HG03457 (cell line): ENCODE results near the gene CCDC57.

ENCODE experiments used
- ATAC-seq: cut with Tn5 transposase; IDR thresholded peaks from one replicate; pipeline ENCODE4 v1.9.1; 2021; ENCODE audit warnings: moderate number of reproducible peaks; ENCODE audit not compliant: unreplicated experiment

Gene CCDC57

DNA sequence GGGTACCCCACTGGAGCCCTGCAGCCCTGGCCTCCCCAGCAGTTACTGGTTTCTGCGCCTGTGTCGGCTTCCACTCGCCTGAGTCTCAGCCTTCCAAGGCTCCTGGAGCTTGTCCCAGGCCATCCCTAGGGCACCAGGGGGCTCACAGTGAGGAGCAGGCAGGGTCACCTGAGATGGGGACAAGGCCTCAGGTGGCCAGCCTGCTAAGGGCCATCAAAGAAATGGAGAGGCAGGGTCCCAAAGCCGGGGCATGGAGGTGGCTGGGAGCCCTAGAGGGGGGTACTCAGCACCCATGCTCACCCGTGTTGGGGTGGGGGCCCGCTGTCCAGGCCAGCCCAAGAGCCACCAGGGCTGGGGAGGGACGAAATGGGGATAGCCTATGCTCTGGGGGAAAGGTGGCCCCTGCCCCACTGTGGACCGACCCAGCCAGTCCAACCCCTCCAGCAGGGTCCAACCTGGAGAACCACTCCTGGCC, 115.9 kb downstream of the CCDC57 start:
- no peak for ATAC-seq

DNA sequence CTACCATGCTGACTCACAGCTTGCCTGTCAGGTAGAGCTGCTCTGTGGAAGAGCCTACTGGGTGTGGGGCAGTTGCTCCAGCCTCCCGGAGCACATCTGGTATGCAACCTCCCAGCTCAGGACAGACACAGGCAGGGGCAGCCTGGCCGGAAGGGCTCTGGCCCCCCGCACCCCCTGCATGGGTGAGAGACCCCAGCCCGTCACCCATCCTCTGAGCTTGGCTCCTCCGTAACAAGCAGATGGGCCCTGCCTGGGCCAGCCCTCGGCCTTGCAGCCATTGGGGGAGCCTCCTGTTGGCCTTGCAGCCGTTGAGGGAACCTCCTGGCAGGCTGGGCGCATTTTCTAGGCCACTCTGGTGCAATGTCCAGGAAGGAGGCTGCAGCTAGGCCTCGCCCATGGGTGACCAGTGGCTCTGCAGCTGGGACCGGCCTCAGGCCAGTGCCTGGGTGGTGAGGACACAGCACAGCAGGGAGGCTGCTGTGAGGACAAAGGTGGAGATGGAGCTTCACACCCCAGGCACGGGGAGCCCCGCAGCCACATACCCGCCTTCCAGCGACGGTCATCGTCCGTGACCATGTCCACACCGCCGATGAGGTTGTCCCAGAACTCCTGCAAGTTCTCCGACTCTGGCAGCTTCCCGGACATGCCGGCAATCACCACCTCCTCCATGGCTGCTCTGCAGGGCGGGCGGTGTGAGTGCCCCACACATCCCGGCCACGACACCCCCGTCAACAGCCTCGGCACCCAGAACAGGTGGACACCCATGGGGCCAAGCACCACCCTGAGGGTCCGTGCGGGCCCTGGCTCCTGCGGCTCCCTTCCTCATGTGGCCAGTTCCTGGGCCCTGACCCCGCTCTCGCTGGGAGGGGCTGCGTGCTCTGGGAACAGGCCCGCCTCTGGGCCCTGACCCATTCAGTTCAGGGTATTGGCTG, 116.6 kb downstream of the CCDC57 start:
- no peak for ATAC-seq

DNA sequence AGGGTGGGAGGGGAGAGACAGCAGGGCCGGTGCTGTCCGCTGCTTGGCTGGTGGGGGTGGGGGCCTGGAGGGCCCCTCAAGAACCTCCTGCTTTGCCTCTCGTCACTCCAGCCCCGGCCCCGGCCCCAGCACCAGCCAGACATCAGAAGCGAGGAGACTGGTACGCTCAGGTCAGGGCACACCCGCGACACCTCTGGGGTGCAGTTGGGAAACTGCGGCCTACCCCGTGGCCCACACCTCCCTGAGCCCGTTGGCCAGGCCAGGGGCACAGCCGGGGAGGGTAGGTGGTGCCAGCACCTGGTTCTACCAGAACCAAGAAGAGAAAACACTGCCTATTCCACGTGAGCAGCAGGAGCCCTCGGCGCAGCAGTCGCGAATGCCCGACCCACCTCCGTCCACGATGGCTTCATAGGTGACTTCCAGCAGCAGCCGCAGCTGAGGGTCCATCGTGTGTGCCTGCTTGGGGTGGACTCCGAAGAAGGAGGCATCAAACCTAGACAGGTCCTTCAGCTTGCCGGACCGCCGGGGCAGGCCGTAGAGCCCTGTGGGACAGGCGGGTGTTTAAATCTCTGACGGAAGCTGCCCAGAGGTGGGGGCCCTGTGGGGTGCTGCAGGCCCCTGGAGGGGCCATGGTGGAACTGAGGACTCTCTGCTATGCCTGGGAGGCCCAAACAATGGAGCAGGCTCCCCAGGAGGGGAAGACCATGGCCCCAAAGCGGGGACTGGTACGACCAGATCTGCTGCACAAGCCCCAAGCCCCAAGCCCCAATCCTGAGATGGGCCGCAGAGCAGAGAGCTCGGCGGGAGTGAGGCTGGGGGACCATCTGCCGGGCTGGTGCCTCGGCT, 117.5 kb downstream of the CCDC57 start:
- no peak for ATAC-seq

DNA sequence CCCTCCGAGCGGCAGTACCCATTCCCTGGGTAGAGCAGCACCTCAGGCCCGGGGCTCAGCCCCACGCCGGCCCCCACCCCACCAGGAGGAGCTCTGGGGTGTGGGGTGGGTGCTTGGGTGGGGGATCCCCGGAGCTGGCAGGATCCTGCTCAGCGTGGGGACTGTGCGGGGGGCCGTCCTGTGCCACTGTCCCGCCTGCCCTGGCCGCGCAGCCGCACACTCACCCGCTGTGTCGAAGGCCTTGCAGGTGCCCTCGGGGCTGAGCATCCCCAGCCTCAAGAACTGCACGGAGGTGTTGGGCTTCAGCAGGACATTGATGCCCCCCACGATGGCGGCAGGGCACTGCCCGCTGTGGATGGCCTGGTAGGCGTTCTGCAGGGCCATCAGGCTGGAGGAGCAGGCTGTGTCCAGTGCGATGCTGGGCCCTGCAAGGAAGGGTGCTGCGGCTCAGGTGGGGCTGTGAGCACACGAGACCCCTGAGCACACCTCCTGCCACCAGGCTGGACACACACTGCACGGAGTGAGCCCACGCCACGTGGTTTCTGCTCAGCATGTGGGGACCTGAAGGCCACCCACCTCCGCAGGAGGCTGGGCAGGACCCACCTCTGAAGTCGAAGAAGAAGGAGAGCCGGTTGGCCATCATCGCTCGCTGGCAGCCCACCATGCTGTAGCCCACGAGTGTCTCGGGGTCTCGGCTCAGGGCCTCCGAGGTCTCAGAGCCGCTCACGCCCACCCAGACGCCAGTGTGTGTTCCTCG, 119.5 kb downstream of the CCDC57 start:
- ATAC-seq: no peak

DNA sequence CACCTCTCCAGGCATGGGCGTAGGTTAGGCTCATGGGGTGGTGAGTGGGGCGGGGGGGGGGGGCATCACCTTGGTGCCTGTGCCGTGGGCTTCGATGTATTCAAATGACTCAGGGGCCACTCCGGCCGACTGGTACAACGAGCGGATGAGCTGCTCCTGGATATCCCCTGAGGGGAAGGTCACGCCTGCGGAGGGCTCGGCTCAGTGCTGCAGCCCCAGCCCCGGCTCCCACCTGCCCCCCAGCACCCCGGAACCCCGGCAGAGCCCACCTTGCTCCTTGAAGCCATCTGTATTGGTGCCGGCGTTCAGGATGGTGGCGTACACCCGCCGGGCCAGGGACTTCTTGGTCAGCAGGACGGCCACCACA, 120.0 kb downstream of the CCDC57 start:
- no peak for ATAC-seq

DNA sequence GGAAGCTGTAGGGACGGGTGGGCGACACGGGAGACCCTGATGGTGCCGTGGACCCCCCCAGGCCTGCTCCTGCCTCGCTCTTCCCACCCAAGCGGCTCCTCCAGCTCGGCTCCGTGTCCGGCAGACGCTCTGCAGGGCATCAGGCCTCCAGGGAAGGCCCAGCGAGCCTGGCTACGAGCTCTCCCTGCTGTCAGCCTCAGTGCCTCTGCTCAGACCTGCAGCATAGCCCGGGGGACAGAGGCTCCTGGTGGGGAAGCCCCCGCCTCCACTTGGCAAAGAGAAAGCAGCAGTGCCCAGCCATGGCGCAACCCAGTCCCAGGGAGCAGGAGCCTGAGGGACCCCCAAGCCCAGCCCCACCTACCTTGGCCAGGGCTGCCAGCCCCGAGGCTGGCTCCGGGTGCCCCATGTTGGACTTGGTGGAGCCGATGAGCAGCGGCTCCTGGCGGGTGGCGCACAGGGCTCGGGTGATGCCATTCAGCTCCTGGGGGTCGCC, 120.5 kb downstream of the CCDC57 start:
- no peak for ATAC-seq

DNA sequence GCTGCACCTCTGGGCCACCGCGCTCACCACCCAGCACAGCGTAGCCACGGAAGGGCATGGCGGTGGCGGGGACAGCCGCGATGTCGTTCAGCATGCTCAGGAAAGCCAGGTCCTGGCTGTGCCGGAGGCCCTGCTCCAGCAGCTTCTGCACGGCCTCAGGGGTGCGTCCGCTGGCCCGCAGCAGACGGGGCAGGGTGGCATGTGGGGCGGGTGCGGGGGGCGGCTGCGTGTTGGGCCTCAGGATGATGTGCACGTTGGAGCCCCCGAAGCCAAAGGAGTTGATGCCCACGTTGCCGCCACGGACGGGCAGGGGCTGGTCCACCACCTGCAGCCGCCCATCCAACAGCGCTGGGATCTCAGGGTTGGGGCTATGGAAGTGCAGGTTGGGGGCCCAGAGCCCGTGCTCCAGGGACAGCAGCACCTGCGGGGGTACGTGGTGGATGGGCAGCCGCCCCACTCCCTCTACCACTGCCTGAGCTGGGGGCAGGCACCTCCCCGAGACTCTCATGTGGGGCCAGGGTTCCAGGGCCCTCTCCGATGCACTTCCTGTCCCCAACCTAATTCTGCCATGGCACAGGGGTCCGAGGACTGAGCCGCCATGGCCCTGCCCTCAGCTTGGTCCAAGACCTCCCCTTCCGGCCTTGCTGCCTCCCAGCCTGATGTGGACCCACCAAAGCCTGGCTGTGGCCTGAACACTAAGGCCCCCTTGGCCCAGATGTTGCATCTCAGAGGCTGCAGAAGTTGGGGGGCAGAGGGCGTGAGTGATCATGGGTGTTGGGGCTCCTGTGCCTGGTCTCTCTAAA, 121.2 kb downstream of the CCDC57 start:
- no peak for ATAC-seq

DNA sequence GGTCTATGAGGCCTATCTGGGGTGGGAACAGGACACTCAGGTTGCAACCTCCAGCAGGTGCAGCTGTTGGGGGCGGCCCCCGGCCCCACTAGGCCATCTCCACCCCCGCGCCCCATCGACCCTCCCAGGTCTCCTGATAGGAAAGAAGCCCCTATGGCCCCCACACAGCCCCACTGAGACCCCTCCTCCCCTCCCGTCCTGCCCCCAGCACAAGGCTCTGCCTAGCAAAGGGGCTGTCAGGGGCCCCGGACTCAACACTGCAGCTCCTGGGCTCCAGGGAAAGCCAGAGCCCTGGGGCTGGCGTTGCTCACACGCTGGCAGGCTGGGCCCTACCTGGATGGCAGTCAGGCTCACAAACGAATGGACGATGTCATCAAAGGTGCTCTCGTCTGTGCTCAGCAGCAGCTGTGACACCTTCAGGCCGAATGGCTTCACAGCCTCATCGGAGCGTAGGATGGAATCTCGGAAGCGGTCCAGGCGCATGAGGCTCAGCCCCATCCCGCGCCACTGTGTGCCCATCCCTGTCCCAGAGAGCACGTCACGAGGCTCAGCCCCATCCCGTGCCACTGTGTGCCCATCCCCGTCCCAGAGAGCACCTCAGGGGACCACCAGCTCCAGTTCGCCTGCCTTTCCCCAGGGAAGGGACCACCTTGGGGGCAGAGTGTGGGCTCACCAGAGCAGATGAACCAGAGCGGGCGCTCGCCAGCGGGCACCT, 121.9 kb downstream of the CCDC57 start:
- ATAC-seq: no peak

DNA sequence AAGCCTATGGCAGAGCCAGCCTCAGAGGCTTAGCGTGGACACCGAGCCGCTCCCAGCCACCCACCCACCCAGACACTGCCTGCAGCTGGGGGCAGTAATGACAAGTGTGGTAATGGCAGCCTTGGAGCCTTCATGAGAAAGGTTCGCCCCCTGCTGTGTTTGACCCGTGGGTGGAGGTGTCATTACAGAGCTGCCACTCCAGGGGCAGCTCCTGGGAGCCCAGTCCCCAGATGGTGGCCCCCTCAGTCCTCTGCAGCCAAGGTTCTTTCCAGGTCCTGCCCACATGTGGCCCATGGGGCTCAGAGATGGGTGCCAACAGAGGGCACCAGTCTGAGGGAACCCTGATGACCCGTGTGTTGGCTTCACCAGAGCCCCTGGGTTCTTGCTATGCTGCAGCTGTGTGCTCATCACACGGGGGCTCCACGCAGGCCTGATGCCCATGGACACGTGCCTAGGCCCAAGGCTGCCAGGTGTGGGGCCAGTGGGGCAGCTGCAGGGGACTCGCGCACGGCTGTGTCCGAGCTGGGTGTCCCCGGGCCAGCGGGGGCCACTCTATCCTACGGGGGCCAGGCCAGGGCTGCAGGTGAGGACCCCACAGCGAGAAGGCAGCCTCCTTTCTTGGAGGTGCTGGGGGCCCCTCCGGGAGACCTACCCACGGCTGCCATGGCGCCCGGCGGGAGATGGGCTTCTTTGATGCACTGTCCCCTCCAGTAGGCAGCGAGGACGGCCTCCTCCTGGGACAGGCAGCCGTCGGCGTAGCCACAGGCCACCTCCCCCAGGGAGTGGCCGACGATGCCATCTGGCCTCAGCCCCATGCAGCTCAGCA, 122.7 kb downstream of the CCDC57 start:
- no peak for ATAC-seq

DNA sequence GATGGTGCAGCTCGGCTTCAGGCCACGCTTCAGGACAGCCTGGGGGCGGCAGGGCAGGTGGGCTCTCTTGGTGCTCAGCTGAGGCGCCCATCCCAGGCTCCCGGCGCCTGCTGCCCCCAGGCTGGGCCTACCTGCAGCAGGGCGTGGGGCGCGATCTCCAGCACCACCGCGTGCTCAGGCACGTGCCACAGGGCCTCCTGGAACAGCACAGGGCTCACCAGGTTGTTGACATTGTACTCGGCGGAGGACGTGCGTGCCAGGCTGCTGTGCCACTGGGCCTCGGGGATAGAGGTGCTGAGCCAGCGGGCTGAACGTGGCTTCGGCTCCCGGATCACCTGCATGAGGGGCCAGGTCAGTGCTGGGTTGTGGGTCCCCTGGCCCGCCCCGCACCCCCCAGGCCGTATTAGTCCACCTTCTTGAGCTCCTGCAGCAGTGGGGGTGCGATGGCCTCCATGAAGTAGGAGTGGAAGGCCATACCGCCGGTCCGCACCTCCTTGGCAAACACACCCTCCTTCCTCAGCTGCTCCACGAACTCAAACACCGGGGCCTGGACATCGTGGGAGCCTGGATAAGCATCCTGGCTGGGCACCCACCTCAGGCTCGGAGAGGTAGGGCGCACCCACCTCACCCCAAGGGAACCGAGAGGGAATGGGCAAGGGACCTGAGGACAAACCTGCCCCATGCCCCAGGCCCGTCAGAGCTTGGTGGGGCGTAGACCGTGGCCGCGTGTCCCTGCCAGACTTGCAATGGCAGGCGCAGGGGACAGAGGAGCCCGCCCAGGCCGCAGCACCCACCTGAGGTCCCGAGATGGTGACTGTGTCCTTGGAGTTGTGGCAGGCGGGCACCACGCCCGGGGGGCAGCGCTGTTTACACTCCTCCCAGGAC, 123.6 kb downstream of the CCDC57 start:
- ATAC-seq: no peak

DNA sequence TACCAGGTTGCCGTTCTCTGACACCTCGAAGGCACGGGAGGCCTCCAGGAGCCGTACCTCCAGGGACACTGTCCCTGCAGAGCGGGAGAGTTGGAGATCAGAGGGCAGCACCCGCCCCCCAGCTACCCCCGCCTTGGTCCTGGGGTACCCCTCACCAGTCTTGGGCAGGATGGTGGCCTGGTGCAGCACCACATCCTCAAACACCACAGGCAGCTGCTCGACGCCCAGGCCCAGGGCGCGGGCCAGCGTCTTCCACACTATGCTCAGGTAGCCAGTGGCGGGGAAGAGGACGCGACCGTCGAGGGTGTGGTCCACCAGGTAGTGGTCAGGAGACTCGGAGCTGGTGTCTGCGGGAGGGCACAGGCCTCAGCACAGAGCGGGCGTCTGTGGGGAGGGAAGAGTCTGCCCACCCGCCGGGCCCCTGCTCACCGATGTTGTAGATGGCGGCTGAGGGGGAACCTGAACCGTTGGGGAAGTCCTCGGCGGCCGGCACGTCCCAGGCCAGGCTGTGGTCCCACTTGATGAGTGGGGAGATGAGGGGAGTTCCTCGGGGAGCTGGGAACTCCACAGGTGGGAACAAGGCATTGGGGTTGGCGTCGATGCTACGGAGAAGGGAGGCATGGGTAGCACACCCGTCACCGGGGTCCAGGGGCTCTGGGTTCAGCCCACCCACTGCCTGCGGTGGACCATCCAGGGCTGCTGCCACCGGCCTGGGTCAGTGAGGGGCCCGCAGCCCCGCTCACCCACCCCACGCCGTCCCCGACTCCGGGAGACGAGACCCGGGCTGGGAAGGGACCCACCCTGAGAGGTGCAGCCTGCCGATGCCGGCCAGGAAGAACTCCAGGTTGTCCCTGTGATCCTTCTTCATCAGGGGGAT, 124.4 kb downstream of the CCDC57 start:
- ATAC-seq: no peak

DNA sequence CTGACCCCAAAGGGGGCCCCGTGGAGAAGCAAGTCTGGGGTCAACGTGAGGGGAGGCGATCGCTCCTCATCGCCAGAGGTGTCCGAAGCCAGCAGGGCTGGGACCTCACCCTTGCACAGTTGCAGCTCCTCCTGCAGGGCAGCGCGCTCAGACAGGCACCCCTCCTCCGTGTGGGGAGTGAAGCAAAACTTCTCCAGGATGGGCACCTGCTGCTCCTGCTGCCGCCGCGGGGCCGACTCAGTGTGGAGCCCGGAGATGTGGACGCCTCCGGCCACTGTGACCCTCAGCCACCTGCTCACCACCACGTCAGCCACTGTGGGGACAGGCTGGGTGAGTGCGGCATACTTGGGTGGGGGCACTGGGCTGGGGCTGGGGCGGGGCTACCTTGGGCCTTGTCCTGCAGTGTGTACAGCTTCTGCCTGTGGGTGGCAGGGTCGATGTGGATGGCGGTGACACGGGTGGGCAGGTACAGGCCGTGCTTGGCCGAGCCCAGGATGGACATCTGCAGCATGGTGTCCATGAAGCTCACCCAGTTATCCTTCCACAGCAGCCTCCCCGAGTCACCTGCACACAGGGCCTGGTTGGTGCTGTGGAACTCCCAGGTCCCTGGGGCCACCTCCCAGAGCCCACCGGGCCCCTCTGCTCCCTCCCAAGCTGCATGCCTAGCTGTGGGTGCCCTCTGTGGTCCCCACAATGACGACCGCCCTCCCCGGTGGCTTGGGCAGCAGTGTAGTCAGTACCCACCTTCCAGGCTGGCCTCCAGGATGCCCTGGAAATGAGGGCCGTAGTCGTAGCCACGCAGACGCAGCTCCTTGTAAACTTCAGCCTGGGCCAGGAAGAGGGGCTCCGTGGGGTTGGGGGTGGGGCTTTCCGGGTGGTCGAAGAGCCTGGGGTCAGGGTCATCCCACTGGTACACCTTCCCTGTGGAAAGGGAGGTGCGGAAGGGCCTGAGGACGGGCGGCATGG, 125.4 kb downstream of the CCDC57 start:
- ATAC-seq: no peak

DNA sequence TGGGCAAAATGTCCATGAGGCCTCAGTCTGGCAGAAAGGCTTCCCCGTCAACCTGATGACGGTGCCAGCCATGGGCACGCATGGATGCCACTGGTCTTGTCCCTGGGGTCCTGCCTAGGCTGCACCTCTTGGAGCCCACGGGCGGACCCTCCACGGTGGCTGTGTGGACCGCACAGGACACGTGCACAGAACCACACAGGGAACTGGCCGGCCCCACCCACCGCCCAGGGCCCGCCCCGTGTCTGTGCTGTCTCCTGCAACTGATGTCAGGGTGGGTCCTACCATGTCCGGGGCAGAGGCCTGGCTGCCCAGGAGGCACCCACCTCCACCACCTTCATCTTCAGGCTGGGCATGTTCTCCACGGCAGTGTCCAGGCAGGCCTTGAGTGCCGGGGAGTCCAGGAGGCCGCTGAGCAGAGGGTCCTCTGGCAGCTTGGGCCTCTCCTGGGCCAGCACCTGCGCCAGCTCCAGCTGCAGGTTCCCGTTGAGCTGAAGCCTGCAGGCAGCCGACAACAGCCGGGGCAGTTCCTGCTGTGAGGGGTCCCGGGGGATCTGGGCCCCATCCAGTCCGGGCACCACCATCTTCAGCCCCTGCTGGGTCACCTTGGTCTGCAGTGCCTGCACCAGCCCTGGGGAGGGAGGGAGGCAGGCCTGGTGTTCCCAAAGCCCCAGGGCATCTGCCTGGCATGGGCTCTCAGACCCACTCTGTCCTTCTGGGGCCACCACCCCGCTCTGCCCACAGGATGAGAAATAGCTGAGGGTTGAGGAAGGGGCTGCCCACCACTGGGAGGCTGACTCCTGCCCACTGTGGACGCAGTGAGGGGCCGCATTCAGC, 126.5 kb downstream of the CCDC57 start:
- no peak for ATAC-seq

DNA sequence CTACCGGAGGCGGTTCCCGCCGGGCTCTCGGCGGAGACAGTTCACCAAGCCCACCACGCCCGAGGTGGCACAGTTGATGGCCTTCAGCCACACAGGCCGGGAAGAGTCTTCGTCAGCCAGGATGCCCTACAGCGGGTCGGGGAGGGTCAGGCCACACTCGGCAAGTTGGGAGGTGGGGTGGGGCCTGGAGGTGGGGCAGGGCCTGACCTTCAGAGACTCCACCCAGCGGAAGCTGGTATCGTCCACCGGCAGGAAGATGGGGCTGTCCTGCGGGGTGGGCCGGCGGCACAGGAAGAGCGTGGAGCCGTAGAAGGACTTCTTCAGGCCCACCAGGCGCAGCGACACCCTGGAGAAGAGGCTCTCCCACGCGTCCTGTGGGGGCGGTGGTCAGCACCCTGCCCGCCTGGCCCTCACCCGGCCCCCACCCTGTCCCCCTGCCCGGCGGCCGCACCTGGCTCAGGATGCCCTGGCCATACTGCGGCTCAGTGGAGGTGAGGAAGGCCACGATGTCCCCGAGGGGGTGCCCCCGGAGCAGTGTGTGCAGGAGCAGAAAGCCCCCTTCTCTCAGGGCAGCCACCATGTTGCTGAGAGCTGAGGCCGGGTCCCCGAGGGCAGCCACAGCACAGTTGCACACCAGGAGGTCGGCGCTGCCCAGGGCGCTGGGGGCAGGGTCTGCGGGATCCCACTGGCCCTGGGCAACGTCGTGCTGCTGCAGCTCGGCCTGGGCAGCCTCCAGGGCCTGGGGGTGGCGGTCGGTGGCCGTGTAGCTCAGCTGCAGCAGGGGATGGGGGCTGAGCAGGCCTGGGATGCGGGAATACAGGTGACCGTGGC, 127.4 kb downstream of the CCDC57 start:
- ATAC-seq: no peak
